T-helper 22 cell (primary cell): ENCODE results near the gene HHIPL1.
A peak's percentile ranks its signal among the peaks of the same experiment; 100 is the strongest.

Experiments
- DNase-seq: peaks from one replicate; pipeline ENCODE4 v3.0.0-alpha.2; 2020; ENCODE audit warnings: low read depth

The HHIPL1 gene

DNA sequence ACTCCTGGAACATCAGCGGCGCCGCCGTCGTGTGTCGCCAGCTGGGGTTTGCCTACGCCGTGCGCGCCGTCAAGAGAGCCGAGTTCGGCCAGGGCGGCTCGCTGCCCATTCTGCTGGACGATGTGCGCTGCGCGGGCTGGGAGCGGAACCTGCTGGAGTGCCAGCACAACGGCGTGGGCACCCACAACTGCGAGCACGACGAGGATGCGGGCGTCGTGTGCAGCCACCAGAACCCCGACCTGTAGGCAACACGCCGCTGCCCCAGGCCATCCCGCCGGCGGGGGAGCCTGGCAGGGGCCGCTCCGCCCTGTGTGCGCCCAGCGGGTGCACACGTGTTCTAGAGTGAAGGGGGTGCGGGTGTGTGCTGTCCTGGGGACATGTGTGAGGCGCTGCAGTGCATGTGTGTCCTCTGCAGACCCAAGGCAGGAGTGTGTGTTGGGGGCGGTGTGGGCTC, 30.5 kb downstream of the HHIPL1 start:
- DNase-seq = no peak

DNA sequence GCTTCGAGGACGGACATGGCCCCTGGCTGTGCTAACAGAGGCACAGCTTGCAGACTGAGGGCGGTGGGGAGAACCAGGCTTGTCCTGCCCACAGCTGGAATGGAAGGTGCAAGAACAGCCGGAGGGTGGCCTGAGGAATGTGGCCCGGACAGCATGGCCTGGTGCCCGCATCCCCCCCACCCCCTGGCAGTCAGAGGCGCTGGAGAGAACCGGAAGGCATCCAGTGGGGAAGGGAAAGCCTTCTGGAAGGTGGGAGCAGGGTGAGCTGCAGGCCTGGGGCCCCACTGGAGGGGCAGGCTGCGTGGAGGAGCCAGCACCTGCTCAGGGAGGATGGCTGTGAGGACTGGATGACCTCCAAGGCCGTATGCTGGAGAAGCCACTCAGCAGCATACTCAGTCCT, 31.0 kb downstream of the HHIPL1 start:
- DNase-seq = no peak

DNA sequence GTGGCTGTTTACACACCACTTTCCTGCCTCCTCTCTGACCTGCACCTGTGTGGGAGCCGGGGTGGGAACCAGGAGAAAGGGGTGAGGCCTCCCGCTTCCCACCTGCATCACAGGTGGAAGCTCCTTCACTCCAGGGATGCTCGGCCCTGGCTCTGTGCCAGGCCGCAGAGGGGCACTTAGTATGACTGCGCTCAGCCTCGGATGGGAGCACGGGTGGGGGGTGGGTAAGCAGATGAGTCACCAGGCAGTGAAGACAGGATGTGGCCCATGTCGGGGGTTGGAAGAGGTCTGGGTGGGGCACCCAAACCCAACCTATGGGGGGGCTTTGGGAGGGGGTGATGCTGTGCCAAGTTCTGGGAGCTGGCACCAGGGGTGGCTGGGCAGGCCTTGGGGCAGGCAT, 31.7 kb downstream of the HHIPL1 start:
- no peak for DNase-seq

DNA sequence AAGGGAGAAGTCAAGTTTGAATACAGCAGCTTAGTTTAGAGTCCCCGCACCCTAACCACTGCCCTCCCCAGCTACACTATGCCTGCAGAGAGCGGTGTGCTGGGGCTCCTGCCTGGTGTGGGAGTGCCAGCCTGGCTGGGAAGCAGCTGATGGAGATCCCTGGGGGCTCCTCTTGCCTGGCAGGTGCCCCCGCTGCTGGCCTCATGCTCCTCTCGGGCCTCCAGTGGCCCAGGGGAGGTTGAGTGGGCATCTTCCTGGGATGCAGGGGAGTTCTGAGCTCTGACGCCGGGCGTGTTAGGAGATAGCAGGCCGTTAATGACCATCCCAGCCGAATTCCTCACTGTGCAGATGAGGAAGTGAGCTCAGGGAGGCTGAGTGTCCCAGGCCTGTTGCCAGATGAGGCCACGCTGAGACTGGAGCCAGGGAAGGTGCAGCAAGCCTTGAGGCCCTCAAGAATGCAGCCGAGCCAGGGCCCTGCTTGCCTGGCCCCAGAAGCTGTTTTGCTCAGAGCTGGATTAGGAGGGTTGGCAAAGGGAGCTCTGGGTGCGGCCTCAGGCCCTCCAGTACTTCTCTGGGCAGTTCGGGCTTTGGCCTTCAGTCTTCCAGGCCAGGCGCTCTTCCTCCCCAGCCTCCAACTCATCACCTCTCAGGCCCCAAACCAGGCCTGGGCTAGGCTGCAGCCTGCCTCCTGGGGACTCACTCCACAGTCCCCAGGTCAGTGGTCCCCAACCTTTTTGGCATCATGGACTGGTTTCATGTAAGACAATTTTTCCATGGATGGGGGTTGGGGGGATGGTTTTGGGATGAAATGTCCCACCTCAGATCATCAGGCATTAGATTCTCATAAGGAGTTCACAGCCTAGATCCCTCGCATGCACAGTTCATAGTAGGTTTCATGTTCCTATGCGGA, 32.6 kb downstream of the HHIPL1 start:
- DNase-seq = no peak

DNA sequence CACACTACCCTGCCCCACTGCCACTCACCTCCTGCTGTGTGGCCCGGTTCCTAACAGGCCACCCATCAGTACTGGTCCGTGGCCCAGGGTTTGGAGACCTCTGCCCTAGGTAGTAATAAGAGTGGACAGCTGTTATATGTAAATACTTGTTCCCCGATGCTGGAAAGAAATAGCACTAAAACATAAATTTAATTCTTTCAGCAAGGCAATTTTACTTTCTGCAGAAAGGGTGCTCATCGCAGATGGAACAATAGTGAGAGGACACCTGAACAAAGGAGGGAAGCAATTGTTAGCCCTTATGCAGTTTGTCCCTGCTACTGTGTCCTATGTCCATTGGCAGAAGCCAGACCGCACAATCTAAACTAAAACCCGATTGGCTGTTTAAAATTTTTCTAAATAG, 33.3 kb downstream of the HHIPL1 start:
- DNase-seq = no peak

DNA sequence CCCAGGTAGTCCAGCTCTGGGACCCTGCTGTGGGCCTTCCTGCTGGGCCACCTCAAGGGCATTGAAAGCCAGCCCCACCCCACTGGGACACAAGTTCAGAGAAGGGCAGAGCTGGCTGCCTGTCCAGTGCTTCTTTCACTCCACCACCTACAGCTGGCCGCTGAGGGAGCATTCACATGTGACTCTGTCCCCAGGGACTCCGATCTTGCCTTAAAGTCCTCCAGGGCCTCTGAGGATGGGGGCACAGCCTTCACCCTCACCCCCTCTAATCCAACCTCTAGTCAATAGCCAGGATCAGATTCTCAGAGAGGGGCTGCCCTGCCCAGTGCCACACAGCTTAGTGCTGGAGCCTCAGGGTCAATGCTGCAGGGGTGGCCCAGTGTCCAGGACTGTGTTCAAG, 34.2 kb downstream of the HHIPL1 start:
- no peak for DNase-seq

DNA sequence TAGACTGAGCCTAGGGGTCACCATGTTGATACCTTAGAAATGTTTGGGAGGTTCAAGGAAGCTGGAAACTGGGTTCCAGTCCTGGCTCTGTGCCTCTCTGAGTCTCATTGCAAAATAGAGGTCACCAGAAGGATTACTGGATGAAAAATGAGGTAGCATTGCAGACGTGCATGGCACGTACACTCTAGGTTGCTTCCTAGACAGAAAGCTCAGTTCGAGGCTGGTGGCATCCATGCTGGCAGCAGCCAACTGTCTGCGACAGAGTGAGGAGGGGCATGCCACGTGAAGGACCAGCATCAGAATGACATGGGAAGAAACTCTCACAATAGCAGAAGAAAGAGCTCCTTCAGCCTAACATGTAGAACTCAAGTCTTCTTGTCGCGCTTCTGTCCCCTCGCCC, 34.6 kb downstream of the HHIPL1 start:
- DNase-seq = no peak

DNA sequence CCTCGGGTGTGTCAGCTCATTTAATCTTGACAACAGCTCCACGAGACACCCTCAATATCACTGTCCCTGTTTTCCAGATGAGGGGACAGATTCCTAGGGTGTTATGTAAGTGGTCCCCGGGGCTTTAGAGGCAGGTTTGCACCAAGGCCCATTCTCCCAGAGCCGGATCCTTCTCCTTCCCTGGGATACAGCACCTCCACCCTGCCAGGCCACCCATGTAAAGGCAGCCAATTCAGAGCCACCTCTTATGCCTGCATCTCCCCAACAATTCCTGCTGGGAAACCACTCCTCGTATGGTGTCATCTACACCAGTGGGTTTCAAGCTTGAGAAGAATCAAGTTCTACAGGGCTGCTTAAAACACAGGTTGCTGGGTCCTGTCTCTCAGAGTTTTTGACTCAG, 35.1 kb downstream of the HHIPL1 start:
- no peak for DNase-seq

DNA sequence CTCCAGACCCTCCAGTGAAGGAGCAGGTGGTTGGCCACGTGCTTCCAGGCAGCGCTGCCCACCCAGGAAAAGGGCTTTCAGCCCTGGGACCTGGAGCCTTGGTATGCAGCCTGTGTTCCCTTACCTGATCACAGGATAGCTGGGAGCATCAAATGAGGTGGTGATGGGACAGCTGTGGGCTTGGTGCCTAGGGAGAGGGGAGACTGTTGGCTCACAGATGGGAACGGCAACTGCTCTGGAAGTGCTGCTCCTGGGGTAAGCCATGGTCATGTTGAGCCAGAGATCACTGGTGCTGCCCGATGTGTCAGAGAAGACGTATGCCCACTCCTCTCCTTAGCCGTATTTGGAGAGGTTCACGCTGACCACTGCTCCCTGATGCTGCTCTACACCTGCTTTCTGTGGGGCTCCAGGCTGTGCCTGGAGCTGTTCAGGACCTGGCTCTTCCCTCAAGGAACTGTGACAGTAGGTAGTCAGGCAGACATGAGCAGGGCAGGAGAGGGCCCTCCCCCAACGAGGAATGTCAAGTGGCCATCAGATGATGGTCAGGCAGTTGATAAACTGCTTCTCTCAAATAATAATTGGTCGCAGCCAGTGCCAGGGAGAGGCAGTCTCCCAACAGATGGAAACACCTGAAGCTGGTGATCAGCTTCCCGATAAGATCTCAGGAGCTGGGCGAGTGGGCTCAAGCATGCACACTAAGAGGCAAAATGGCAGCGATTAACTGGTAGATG, 36.3 kb downstream of the HHIPL1 start:
- no peak for DNase-seq

DNA sequence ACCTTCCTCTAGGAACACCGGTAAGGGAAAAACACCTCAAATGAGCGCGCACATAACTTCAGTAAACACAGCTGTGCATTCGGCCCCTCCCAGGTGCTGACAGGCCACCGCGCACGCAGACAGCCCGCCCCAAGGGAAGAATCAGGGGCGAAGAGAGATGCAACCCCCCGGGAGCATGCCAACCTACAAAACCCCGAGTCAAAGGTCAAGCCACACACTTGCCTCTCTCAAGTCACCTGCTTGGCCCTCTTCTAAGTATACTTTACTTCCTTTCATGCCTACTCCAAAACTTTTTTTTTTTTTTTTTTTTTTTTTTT, 36.9 kb downstream of the HHIPL1 start:
- DNase-seq = no peak

DNA sequence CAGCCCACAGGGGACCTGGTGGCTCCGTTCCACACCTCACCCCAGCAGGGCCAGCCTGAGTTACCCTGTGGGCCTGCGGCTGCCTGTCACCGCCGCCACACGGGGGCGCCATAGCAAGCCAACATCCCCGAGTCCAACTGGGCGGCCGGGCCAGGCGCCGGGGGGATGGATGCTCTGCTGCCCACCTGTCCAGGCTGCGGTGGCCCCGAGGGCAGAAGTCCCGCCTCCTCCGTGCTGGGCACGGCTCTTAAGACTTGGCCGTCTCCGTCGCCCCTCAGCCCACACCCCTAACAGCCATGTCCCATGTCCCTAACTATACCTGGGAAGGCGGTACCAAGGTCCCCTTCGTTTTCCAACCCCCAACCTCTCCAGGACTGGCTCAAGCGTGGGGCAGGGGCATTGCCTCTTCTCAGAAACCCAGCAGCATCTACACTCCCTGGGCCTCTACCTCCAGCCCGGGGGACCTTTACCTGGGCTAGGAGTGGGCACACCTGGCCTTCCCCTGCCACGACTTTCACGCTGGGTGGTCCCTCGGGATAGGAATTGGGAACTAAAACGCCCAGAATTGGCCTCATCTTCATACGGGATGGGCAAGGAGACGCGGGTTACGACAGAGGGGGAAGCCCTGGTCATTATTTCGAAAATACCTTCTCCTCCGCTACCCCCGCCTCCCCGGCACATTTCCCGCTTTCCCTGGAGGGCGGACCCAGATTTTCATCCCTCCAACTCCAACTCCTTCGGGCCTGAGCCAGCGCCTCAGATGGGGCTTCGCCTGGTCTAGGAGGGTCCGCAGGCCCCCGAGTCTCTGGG, 38.1 kb downstream of the HHIPL1 start:
- DNase-seq = peak; percentile 55

DNA sequence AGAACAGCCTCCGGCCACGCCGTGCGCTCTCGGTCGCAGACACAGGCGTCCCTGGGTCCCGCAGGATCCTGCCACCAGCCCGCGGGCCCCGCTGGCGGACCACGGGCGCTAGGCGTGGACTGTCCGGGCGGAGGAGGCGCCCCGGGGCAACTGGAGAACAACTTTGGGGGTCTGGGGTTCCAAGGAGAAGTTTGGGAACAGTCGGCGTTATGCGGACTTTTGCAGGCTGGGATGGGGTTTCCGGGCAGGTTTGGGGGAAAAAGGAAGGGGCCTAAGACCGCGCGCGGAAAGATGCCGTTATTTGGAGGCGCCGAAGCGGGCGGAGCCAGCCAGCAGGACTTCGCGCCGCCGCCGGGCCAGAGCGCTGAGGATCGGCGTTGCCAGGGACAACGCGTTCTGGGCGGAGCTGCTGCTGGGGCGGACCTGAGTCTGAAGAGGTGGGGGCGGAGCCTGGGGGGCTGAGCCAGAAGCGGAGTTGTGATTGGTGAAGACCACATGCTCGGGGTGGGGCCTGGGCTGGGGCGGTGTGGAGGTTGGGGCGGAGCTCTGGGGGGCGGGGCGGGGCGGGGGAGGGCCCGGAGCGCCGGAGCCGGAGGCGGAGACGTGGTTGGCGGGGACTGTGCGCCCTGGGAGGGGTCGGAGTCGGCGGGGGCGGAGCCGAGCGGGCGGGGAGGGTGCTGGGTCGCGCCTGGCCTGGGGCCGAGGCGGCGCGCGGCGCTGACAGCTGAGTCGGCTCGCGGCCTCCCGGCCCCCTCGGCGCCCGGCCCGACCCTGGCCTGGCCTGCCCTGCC, 38.9 kb downstream of the HHIPL1 start, which contains the start of gene CYP46A1:
Gene CYP46A1, plus strand, starts transcription at position 680 of the 791 bp plus-strand sequence. CDS start 120 bp downstream, outside the sequence.
- peak; percentile 99 for DNase-seq

DNA sequence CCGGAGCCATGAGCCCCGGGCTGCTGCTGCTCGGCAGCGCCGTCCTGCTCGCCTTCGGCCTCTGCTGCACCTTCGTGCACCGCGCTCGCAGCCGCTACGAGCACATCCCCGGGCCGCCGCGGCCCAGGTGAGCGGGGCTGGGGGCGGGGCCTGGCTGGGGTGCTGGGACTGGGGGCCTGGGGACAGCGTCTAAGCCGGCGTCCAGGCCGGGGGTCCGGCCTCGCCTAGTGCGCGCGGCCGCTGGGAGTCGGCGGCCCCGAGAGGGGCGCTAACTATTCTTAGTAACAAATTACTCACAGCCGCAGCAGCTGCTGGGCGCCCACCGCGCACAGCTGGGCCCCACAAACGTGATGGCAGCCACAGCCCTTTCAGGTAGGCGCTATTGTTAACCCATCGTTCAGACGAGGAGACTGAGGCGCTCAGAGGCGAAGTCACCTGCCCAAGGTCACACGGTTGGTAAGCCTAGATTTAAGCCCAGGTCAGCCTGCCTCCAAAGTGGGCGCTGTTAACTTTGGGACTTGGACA, 39.5 kb downstream of the HHIPL1 start:
- DNase-seq = no peak

DNA sequence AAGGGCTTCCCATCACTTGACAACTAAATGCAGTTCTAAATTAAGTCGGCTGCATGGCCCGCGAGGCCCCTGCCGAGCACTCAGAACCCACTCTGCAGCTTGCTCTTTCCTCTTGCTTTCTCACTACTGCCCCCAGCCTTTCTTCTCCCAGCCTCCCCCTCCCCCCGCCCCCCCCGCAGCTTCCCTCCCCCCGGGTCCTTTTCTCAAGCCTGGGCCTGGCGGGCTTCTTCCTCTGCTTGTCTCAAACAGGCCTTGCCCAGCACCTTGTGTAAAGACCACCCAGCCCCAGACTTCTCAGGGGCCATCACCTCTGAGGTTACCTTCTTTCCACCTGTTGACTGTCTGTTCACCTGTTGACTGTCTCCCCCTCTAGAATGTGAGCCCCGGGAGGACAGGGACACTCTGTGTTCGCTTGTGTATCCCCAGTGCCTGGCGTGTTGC, 40.2 kb downstream of the HHIPL1 start:
- DNase-seq = no peak

DNA sequence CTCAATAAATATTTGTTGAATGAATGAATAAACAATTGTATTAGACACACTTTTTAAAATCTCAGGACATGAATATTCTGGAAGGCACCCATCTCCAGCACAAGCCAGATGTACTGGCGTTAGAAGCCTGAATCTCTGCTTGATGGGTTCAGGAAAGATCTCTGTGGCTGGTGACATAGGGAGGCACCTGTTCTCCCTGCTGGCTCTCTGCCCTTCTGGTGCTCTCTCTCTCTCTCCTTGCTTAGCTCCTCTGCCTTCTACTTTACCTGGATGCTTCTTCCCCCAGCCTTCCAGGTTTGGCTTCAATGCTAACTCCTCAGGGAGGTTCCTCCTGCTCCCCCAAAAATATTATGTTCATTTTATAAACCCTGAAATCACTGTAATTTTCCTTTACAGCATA, 40.7 kb downstream of the HHIPL1 start:
- DNase-seq = no peak

DNA sequence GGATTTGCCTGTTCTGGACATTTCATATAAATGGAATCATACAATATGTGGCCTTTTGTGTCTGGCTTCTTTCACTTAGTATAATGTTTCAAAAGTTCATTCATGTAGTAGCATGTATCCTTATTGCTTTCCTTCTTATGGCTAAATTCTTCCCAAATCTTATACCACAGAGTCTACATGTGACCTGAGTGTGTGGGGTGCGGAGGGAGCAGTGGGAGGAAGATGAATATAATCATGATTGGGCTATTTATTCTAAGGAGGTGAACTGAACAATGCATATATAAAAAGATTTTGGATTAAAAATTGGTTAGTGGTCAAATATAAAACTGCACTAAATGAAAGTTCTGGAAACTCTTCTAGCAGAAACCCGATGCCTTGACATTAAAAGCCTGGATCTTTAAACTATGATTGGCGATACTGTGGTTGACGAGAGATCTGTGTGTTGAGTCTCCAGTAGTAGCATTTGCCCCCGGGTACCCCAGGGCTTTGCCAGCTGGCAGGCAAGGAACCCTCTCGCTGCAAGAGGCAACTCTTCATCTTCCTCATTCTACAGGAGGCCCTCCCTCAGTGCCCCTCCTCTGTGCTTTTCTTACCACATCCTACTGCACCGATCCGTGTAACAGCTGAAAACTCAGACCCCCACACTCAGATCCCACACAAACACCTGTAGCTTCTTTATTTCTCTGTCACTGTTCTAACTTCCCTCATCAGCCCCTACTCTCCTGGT, 41.8 kb downstream of the HHIPL1 start:
- DNase-seq = no peak

DNA sequence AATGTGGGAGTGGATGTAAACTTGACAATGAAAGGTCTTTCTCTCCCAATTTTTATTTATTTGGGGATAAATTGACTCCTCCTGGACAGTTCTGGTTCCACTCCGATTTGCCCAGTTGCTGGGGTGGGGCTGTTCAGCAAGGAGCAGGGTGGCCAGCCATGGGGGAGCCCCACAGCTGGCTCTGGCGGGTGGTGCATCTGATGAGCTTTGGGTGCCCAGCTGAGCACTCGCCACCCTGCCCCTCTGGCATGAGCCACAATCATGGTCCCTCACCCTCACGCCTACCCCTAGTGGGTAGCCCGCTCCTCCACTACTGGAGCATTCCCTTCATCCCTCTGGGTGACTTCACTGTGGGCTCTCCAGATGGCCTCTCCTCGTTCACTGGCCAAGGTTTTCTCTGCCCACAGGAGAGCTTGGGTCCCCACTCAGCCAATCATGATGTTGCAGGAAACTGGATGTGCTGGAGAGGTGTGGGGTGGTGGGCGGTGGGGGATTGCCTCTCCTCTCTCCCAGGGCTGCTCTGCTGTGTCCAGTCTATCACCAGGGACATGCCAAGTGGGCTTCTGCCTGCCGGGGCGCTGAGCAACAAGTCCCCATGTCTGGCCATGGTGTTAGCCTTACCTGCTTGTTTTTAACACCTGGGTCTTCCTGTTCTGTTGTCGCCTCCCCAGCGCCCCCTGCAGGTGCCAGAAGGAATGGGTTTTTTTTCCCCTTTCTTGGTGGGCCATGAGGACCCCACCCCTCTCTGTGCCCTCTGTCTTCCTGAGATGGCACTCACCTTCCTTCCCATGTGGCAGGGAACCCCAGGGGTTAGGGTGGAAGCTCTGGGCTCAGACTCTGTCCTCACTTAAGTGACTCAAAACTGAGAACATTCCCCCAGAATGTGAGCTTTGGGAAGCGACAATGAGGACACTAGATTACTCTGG, 42.6 kb downstream of the HHIPL1 start:
- DNase-seq = peak; percentile 12

DNA sequence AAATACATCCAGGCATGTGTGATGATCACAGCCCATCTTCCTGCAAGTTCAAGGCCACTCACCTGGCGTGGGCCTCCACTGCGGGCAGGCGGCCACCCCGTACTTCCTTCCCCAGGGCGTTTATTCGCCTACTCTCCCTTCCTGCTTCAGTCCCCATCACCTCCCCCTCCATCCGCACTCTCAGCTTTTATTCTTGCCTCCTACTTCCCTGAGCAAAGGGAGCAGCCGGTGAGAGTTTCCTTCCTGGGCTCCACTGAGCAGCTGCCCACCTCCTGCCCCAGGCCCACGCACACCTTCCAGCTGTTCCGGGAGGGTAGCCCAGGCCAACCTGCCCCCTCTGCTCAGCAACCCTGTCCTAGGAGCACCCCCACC, 43.3 kb downstream of the HHIPL1 start:
- no peak for DNase-seq

DNA sequence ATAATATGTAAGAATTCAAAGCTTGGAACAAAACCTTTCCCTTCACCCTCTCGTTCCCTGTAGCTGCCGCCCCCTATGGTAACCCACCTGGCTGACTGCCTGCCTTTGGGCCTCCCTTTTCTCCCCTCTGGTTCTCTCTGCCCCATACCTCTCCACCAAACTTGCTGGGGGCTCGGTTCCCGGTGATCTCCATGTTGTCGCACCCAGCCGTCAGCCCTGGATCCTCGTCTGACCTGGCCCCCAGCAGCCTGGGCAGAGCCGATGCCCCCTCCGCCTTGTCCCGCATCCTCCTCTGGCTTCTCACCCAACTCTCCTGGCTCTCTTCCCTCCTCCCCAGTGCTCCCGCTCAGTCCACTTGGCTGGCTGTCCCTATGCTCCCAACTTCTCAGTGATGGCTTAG, 43.7 kb downstream of the HHIPL1 start:
- DNase-seq = no peak
